ENCODE results near the gene FBXL7.

The FBXL7 gene

DNA sequence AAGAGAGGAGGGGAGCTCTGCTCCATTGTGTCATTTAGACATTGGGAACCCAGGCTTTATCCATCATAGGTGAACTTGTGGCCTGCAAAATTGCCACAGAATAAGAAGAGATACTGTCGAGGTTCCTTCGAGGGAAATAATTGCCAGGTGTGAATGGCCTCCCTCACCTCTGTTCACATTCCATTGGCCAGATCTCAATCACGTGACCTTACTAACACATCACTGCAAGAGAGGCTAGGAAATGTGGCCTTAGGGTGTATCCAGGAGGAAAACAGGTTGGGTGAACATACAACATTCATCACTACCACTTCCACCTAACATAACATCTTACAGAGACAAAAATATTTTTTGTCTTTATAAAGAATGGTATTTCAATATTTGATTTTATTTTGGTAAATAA lies 182.1 kb downstream of the FBXL7 start:
- DNase-seq: no peak

- no peak for DNase-seq
Observed at GRCh38 chr5:15682566-15682965, 182.6 kb downstream of the FBXL7 start.

DNA sequence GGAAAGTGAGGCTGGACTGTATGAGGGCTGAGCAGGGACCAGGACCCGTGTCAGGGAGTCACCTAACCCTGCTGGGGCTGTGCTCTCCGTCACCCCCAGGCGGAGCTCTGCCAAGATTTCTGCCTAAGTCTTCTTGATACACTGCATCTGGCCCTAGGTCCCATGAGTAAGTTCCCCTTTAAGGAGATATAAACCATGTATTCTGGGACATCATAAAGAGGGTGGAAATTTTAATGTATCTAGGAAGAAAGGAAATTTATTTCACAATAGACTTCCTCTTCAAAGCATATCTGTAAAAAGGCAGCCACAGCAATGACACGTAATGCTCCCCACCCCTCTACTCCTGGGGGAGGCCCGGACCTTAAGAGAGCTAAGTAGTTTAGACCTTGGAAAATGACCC lies 183.4 kb downstream of the FBXL7 start:
- no peak for DNase-seq

DNA sequence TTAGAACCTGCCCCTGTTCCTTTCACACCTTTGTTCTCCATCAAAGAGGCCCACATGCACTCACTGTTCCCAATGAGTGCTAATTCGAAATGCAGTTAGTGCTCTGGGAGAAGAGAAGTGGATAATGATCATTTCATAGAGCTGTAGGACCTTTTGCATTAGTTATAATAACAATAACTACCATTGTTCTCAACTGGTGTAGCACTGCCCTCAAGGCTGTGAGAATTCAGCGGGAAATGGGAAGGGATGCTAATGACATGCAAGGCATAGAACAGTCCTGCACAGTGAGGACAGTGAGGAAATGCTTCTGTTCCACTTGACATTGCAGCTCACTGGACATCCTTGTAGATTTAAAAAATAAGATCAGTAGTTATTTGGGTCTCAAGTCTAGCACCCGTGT lies 187.4 kb downstream of the FBXL7 start:
- no peak for DNase-seq

DNA sequence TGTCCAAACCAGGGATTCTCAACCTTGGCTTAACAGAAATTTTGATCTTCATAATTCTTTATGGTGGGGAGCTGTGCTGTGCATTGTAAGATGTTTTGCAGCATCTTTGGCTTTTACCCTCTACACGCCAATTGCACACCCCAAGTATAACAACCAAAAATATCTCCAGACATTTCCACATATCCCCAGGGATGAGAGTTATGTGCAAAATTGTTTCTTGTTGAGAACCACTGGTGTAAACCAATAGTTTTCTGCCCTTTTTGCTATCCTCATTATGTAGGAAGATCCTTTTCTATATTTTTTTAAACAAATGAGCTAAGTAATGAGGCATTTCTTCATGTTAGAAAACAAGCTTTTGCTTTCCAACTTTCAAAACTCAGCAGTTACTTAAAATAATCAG lies 189.9 kb downstream of the FBXL7 start:
- no peak for DNase-seq

DNA sequence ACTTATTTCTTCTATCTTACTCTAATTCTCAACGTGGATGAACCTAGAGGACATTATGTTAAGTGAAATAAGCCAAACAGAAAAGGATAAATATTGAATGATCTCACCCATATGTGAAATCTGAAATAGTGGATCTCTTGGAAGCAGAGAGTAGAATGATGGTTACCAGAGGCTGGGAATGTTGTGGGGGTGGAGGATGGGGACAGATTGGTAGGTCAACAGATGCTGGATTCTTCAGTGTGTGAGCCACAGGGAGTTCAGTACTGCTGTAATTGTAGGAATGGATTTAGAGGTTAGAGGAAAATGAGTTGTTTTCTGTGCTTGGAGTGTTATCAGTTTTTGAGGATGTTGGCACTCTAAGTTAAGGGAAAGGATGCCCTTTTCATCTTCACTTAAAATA lies 190.6 kb downstream of the FBXL7 start:
- no peak for DNase-seq

DNA sequence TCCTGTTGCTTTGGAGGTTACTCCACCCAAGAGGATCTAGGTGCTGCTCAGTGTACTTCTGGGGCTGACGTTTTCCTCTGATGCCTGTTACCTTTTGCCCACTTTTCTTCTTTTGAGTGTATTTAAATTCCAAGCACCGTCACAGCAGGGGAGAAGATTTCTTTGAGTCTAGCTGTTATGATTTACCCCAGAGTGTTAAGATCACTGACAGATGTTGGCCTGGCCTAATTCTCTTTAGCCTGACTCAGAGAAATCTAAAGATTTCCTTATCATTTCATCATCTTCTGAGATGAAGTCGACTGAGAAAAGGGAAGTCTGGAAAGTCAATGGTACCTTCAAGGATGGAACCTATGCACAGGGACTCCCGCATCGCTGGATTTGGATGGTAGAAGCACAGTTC lies 191.5 kb downstream of the FBXL7 start:
- no peak for DNase-seq

GRCh38 chr5:15692706-15693381 lies 192.9 kb downstream of the FBXL7 start:
- no peak for DNase-seq

GRCh38 chr5:15693382-15693728 lies 193.4 kb downstream of the FBXL7 start:
- DNase-seq: no peak

DNA sequence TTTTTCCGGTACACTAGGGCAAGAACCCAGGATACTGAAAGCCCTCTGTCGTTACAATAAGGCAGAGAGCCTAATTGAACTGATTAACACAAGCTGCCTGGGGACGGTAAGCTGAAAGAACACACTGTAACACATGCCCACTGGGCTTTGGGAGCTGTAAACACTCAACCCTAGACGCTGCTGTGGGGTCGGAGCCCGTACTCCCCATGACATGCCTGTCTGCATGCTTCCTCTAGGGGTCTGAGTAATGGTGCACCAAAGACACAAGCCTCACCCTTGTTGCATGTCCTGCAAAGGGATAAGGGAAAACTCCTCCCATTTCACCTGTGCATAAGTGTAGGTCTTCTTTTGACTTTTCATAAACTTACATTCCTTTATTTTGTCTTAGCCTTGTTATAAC lies 194.0 kb downstream of the FBXL7 start:
- DNase-seq: no peak

- no peak for DNase-seq
Observed at GRCh38 chr5:15694696-15695214, 194.8 kb downstream of the FBXL7 start.

GRCh38 chr5:15695215-15695731 lies 195.3 kb downstream of the FBXL7 start:
- no peak for DNase-seq

GRCh38 chr5:15700373-15700772 lies 200.4 kb downstream of the FBXL7 start:
- DNase-seq: no peak

DNA sequence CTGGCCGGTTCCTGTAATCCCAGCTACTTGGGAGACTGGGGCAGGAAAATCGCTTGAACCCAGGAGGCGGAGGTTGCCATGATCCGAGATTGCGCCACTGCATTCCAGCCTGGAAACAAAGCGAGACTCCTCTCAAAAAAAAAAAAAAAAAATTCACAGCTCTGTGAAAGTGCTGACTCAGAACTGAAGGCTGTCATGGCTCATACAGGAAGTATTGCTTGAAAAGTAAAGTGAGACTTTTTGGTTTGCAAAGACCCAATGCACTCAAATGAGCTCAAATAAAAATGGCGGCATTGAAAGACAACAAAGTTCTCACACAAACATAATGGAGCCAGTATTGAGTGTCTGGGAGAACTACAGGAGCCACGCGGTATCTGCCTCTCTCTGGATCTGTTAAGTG lies 202.1 kb downstream of the FBXL7 start:
- no peak for DNase-seq

- no peak for DNase-seq
Observed at GRCh38 chr5:15703901-15704300, 203.9 kb downstream of the FBXL7 start.

DNA sequence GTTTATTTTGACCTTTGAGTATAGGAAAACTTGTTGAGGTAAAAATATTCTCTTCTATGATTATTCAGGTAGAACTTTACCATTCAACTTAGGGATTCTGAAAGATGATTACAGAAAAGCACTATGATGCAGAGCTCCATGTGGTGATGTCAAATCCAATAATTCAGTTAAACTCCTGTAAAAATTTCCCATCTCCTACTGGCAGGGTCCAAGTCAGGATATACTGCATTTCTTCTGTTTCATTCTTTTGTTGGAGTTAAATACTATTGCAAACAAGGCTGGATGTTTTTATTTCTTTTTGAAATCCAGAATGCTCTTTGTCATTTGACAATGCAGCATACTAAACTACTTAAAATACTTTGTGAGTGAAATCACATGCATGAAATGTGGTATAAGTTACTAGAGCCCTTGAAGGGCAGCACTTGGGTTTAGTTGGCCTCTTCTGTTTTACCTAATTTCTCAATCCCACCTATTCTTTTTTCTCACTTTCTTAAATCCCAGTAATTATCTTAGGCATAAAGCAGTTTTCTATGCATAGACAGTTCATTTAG lies 204.5 kb downstream of the FBXL7 start:
- DNase-seq: no peak

- DNase-seq: no peak
Observed at GRCh38 chr5:15707631-15708030, 207.7 kb downstream of the FBXL7 start.

- DNase-seq: no peak
Observed at GRCh38 chr5:15711892-15712291, 211.9 kb downstream of the FBXL7 start.

DNA sequence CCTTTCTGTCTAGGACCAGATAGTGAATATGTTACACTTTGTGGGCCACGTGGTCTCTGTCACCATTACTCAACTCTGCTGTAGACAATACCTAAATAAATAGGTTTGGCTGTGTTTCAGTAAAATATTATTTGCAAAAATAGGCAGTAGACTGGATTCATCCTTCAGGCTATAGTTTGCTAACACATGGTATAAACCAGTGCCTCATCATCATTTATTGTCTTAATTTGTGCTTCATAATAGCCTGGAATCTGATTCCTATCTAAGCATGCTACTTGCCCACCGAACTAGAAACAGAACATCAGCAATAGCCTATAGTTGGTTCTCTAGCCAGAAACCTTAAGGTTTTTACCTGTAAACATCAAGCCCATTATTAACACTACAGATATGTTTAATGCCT lies 215.6 kb downstream of the FBXL7 start:
- DNase-seq: no peak

GRCh38 chr5:15715967-15716366 lies 216.0 kb downstream of the FBXL7 start:
- DNase-seq: no peak

- DNase-seq: no peak
Observed at GRCh38 chr5:15717001-15717400, 217.0 kb downstream of the FBXL7 start.

- DNase-seq: no peak
Observed at GRCh38 chr5:15718421-15719179, 218.6 kb downstream of the FBXL7 start.

- no peak for DNase-seq
Observed at GRCh38 chr5:15719784-15720183, 219.8 kb downstream of the FBXL7 start.

DNA sequence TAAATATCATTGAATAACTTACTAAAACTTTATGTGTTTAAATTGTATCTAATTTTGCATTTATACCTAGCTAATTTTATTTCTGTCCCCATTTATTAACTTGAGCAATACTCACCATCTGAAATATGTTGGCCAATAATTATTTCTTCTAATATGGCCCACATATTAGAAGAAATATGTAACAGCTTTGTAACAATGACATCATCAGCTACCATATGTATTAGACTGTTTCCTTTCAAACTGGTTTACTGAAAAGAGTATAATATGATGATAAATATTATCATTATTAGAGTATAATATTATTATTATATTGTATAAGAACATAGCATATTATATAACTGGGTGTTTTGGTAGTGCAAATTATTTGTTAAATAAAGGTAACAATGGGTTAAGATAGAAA lies 220.5 kb downstream of the FBXL7 start:
- no peak for DNase-seq

Data from activated CD8-positive, alpha-beta memory T cell treated with anti-CD3 and anti-CD28 coated beads, Interleukin-2, amount 50 U/mL, for 4 hours (primary cell).